OCI-LY3 (cell line): ENCODE measurements around the gene TP53AIP1.
A peak's percentile ranks its signal among the peaks of the same experiment; 100 is the strongest.

Source experiments
- H2AFZ ChIP-seq: fragments of 200-600, 300-600 bp; shearing (Covaris generic); 2 replicates; pipeline ENCODE4 v1.6.0; 2014; ENCODE audit warnings: antibody characterized with exemption, low read depth, low read length
- H3K27ac ChIP-seq: fragments of 200-600, 300-600 bp; sonication (generic); 2 replicates; pipeline ENCODE4 v1.5.1; 2014; ENCODE audit warnings: mild to moderate bottlenecking, low read length, moderate library complexity, mixed read lengths
- H3K27me3 ChIP-seq: fragments of 200-600, 300-600 bp; sonication (generic); 2 replicates; pipeline ENCODE4 v1.6.1; 2014; ENCODE audit warnings: low read depth, low read length, mixed read lengths
- H3K36me3 ChIP-seq: fragments of 200-600, 300-600 bp; sonication (generic); replicated peaks from 2 replicates; pipeline ENCODE3; 2014; ENCODE audit warnings: low read depth, low read length, mixed read lengths
- H3K4me1 ChIP-seq: fragments of 300-600, 200-600 bp; sonication (generic); 2 replicates; pipeline ENCODE4 v1.6.1; 2014; ENCODE audit warnings: low read length, mixed read lengths
- H3K4me2 ChIP-seq: fragments of 200-600, 300-600 bp; sonication (generic); 2 replicates; pipeline ENCODE4 v1.6.1; 2014; ENCODE audit warnings: low read length, mixed read lengths
- H3K4me3 ChIP-seq: fragments of 300-600, 200-600 bp; sonication (generic); 2 replicates; pipeline ENCODE4 v1.5.1; 2014; ENCODE audit warnings: antibody characterized with exemption, mild to moderate bottlenecking, low read length, moderate library complexity
- H3K79me2 ChIP-seq: fragments of 300-600, 200-600 bp; shearing (Covaris generic); 2 replicates; pipeline ENCODE4 v1.6.1; 2014; ENCODE audit warnings: mild to moderate bottlenecking, low read length, mixed read lengths
- H3K9ac ChIP-seq: fragments of 300-600, 200-600 bp; shearing (Covaris generic); 2 replicates; pipeline ENCODE4 v1.6.0; 2014; ENCODE audit warnings: mild to moderate bottlenecking, low read length, moderate library complexity
- H3K9me3 ChIP-seq: fragments of 200-600, 300-600 bp; shearing (Covaris generic); 2 replicates; pipeline ENCODE4 v1.6.1; 2014; ENCODE audit warnings: low read length, mixed read lengths; ENCODE audit not compliant: insufficient read depth
- H4K20me1 ChIP-seq: fragments of 200-600, 300-600 bp; sonication (generic); 2 replicates; pipeline ENCODE4 v1.6.1; 2016; ENCODE audit warnings: low read length, mixed read lengths; ENCODE audit not compliant: insufficient read depth
- CTCF ChIP-seq: fragments of 200-600, 300-600 bp; sonication (generic); IDR thresholded peaks from 2 replicates; pipeline ENCODE4 v1.5.1; 2014; ENCODE audit warnings: antibody characterized with exemption, low read length, low read depth
- EZH2phosphoT487 ChIP-seq: fragments of 200-600 bp; shearing (Covaris generic); IDR thresholded peaks from 2 replicates; pipeline ENCODE4 v1.6.1; 2018; ENCODE audit warnings: antibody characterized with exemption, mixed run types, low read depth

Gene TP53AIP1

GRCh38 chr11:128907585-128907984 lies 35.1 kb downstream of the TP53AIP1 start:
- Histone ChIP-seq H3K27me3 (peaks cover 45% of the 10 kb centered on the region), H3K4me3 (no peak overlapping the region), H3K9ac (no peak overlapping the region), H2AFZ (no peak overlapping the region), H3K36me3 (no peaks in the 10 kb centered on the region), H3K4me2 (no peak overlapping the region), H4K20me1 (no peaks in the 10 kb centered on the region), H3K4me1 (peaks cover 9% of the 10 kb centered on the region), H3K9me3 (peaks cover 5% of the 10 kb centered on the region; the same call in 1 of the 2 replicates), H3K79me2 (no peaks in the 10 kb centered on the region), H3K27ac (no peak overlapping the region)
- TF ChIP-seq CTCF (no peak), EZH2phosphoT487 (no peak)

- Histone ChIP-seq H3K4me3 (peak overlapping the region; percentile 96), H3K9me3 (peaks cover 5% of the 10 kb centered on the region; the same call in 1 of the 2 replicates), H3K36me3 (no peaks in the 10 kb centered on the region), H3K9ac (peak overlapping the region; percentile 69; the same call in 1 of the 2 replicates), H3K27me3 (peaks cover 45% of the 10 kb centered on the region), H2AFZ (0 out of 2 replicates have a peak overlapping the region, but pooled peaks have one; percentile 87), H4K20me1 (no peaks in the 10 kb centered on the region), H3K4me2 (peak overlapping the region; percentile 87), H3K79me2 (no peaks in the 10 kb centered on the region), H3K4me1 (peaks cover 9% of the 10 kb centered on the region), H3K27ac (no peak overlapping the region)
- TF ChIP-seq EZH2phosphoT487 (no peak), CTCF (no peak)
Measured at GRCh38 chr11:128906185-128907050, 36.3 kb downstream of the TP53AIP1 start.

GRCh38 chr11:128905345-128906184 lies 37.1 kb downstream of the TP53AIP1 start:
- H3K9ac ChIP-seq: peak overlapping the region; percentile 69
- H4K20me1 ChIP-seq: no peaks in the 10 kb centered on the region
- H3K36me3 ChIP-seq: no peaks in the 10 kb centered on the region
- peaks cover 45% of the 10 kb centered on the region for H3K27me3 ChIP-seq
- H3K4me1 ChIP-seq: peaks cover 9% of the 10 kb centered on the region
- peaks cover 5% of the 10 kb centered on the region; the same call in 1 of the 2 replicates for H3K9me3 ChIP-seq
- H3K4me2 ChIP-seq: peak overlapping the region; percentile 87
- H2AFZ ChIP-seq: peak overlapping the region; percentile 87
- no peak for TF ChIP-seq EZH2phosphoT487
- TF ChIP-seq CTCF: peak; percentile 44
- no peak overlapping the region for H3K27ac ChIP-seq
- H3K4me3 ChIP-seq: peak overlapping the region; percentile 96
- H3K79me2 ChIP-seq: no peaks in the 10 kb centered on the region
